ENCODE measurements around the gene FOXK1. TPM values are rescaled to one million over a fixed set of nuclear protein-coding genes. Genes with fewer than 3 reads are reported as not detected.

Gene FOXK1
- total RNA-seq, 2 donors from 2014 or later, result 19.4 to 24.8 TPM

- no peaks in the 10 kb centered on the region for H3K27me3 ChIP-seq
- no peaks in the 10 kb centered on the region for H3K9me3 ChIP-seq
- H3K36me3 ChIP-seq, result peaks cover 81% of the 10 kb centered on the region
- H3K27ac ChIP-seq, result no peak overlapping the region
- no peak overlapping the region for H3K4me3 ChIP-seq
- TF ChIP-seq CTCF (IDR thresholded peaks at IDR 0.05), result no peak
- DNase-seq (ENCODE audit: low spot score), result no peak
- H3K4me1 ChIP-seq, result no peaks in the 10 kb centered on the region
Observed at GRCh38 chr7:4763091-4763793, 81.1 kb downstream of the FOXK1 start.

GRCh38 chr7:4763794-4764185 lies 81.7 kb downstream of the FOXK1 start:
- Histone ChIP-seq H3K27me3 (no peaks in the 10 kb centered on the region), H3K4me1 (peaks cover 0 to 2% of the 10 kb centered on the region in 2 donors), H3K4me3 (no peak overlapping the region), H3K27ac (no peak overlapping the region), H3K9me3 (no peaks in the 10 kb centered on the region), H3K36me3 (peaks cover 77% of the 10 kb centered on the region)
- DNase-seq (ENCODE audit: low spot score), result no peak
- no peak for TF ChIP-seq CTCF (IDR thresholded peaks at IDR 0.05)

- TF ChIP-seq CTCF (IDR thresholded peaks at IDR 0.05), result no peak
- no peak for DNase-seq (ENCODE audit: low spot score)
- Histone ChIP-seq H3K27me3 (no peaks in the 10 kb centered on the region), H3K36me3 (peaks cover 70% of the 10 kb centered on the region), H3K4me1 (peaks cover 0 to 9% of the 10 kb centered on the region in 2 donors), H3K4me3 (no peak overlapping the region), H3K27ac (no peak overlapping the region), H3K9me3 (no peaks in the 10 kb centered on the region)
Observed at GRCh38 chr7:4764402-4765007, 82.4 kb downstream of the FOXK1 start.

GRCh38 chr7:4765776-4766490 lies 83.8 kb downstream of the FOXK1 start:
- no peak for DNase-seq (ENCODE audit: low spot score)
- Histone ChIP-seq H3K27ac (no peak overlapping the region), H3K27me3 (no peaks in the 10 kb centered on the region), H3K36me3 (peaks cover 55% of the 10 kb centered on the region), H3K9me3 (no peaks in the 10 kb centered on the region), H3K4me3 (no peak overlapping the region), H3K4me1 (peaks cover 0 to 19% of the 10 kb centered on the region in 2 donors)
- peak in 1 of 2 donors; percentile 28 for TF ChIP-seq CTCF (IDR thresholded peaks at IDR 0.05)

GRCh38 chr7:4766666-4767519 lies 84.8 kb downstream of the FOXK1 start:
- H3K9me3 ChIP-seq, result no peaks in the 10 kb centered on the region
- no peaks in the 10 kb centered on the region for H3K27me3 ChIP-seq
- TF ChIP-seq CTCF (IDR thresholded peaks at IDR 0.05), result no peak
- no peak overlapping the region for H3K27ac ChIP-seq
- no peak for DNase-seq (ENCODE audit: low spot score)
- no peak overlapping the region for H3K4me3 ChIP-seq
- H3K4me1 ChIP-seq, result peaks cover 0 to 19% of the 10 kb centered on the region in 2 donors
- peaks cover 46% of the 10 kb centered on the region for H3K36me3 ChIP-seq

All from right atrium auricular region (tissue), 2 donors.